ENCODE data around the gene MLXIP. TPM values are rescaled to one million over a fixed set of nuclear protein-coding genes. Genes with fewer than 3 reads are reported as not detected.

MLXIP gene
- total and polyA plus RNA-seq, 12 donors, result 11.5 to 37.9 (median 20.9) TPM

DNA sequence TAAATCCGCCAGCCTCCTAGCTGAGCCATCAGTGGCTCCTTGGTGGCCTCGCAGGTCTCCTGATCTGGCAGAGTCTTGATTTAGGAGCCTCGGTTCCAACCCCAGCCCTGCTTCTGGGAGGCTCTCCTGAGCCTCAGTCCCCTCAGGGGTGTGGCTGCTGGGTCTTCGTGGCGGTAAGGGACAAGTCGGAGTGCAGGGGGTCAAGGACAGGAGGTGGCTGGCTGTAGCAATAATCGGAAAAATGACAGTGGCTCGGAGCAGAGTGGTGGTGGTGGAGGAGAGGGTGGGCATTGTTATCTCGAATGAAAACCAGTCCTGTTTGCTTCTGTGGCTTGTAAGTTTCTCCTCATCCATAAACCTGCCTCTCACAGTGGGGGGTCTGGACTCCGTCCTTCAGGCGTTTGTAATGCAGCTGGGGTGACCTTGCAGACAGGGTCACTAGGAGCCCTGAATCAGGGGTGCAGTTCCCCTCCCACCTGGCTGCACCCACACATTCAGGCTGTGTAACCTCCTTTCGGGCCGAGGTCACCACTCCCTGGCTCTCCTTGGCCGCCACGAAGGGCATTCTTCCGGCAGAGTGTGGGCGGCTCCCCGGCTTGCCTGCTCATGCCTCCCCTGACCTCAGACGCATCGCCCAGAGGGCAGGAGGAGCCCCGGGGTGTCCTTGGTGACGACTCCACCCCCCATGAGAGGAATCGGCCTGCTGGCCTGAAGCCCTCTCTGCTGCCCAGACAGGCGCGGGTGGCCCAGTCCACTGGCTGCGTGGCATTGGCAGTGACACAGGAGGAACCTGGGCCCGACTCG is 48.7 kb upstream of the MLXIP start:
- 55 to 67% methylated on average over 28 of the region's 28 CpGs for WGBS, 2 donors
- DNase-seq (peak; percentile 44 to 59), ATAC-seq (peak; percentile 60 to 85 (median 67))
- Histone ChIP-seq H3K9me3 (no peaks in the 10 kb centered on the region), H3K27ac (peak overlapping the region; percentile 53 to 84 (median 76)), H3K36me3 (peaks cover 0 to 3% (median 0%) of the 10 kb centered on the region in 9 donors), H3K4me3 (no peak overlapping the region), H3K27me3 (no peaks in the 10 kb centered on the region), H3K4me1 (peaks cover 0 to 31% (median 20%) of the 10 kb centered on the region in 9 donors)
- intact Hi-C loops (cut with DNase I), result loop anchor here in 5 of 10 donors (5.0 to 10.0 kb wide), 6 partner anchors 65 to 1537 kb away; partner anchors contain the start of gene CFAP251 (in 2 of the 5)
- TF ChIP-seq, protein P1, sequence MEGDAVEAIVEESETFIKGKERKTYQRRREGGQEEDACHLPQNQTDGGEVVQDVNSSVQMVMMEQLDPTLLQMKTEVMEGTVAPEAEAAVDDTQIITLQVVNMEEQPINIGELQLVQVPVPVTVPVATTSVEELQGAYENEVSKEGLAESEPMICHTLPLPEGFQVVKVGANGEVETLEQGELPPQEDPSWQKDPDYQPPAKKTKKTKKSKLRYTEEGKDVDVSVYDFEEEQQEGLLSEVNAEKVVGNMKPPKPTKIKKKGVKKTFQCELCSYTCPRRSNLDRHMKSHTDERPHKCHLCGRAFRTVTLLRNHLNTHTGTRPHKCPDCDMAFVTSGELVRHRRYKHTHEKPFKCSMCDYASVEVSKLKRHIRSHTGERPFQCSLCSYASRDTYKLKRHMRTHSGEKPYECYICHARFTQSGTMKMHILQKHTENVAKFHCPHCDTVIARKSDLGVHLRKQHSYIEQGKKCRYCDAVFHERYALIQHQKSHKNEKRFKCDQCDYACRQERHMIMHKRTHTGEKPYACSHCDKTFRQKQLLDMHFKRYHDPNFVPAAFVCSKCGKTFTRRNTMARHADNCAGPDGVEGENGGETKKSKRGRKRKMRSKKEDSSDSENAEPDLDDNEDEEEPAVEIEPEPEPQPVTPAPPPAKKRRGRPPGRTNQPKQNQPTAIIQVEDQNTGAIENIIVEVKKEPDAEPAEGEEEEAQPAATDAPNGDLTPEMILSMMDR (IDR thresholded peaks at IDR 0.05), result no peak

DNA sequence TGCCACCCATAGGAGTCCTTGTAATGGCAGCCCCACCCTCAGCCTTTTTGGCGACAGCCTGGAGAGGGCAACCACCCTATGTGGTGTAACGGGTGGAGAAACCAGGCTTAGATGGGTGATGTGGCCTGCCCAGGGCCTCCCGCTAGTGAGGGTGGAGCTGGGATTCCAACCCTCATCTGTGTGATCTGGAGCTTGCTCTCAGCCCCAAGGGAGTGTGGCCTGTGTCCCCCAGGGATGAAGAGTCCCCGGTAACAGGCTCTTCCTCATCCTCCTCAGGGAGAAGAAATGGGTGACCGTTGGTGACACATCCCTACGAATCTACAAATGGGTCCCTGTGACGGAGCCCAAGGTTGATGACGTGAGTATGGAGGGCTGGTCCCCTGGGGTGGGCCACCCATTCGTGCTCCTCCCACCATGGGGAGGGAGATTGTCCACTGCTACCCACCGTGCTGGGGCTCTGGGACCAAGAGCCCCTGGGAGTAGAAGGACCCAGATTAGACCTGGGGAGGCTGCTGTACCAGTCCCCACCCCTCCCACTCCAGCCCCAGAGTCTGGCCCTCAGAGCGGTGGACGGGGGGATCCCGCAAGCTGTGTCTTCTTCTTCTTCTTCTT is 48.0 kb upstream of the MLXIP start:
- Histone ChIP-seq H3K27ac (peak overlapping the region; percentile 53 to 84 (median 76)), H3K4me3 (no peak overlapping the region), H3K27me3 (no peaks in the 10 kb centered on the region), H3K36me3 (peaks cover 0 to 9% (median 0%) of the 10 kb centered on the region in 9 donors), H3K4me1 (peaks cover 0 to 33% (median 20%) of the 10 kb centered on the region in 9 donors), H3K9me3 (no peaks in the 10 kb centered on the region)
- ATAC-seq, result peak in 3 of 8 donors; percentile 2 to 20 (median 14)
- DNase-seq, result no peak
- intact Hi-C loops (cut with DNase I), result loop anchor here in 2 of 10 donors (5.0 to 10.0 kb wide), 2 partner anchors 76 to 1537 kb away; no protein-coding TSS in a partner anchor
- 89 to 93% methylated on average over 13 of the region's 13 CpGs for WGBS, 2 donors
- TF ChIP-seq, protein P1 (IDR thresholded peaks at IDR 0.05), result no peak

DNA sequence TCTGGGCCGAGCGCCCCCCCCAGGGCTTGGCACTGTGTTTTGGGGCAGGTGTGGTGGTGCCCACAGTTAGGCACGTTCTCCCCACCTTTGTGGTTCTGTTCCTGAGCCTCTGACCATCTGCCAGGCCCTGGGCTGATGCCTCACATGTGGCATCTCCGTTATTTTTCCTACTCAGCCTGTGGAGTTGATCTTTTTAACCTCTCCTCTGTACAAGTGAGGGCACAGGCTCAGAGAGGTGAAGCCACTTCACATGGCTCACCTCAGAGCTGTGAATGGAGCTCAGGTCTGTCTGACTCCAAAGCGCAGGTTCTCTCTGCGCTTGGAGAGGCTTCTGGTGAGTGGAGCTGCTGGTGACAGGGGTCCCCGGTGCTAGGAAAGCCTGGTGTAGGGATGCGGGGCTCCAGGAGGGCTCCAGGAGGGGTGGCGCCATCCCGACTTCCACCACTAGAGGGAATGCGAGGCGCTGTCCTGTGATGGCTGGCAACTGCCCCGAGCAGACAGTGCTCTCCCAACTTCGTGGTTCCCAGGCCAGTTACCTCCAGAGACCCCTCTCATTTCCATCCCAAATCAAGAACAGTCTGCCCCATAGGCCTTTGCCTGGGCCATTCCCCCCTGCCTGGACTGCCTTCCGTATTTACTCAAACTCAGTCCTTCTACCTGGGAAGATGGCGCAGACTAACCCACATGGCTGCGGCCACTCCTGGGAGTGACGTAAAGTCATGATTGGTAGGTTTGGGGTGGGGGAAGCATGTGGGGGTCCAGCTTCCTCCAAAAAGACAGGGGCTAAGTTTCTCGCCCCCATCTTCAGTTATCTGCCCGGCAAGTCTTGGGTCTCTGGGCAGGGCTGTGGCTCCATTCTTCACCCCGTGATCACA is 47.0 kb upstream of the MLXIP start:
- no peaks in the 10 kb centered on the region for H3K27me3 ChIP-seq
- H3K4me3 ChIP-seq, result no peak overlapping the region
- intact Hi-C loops (cut with DNase I), result loop anchor here in 2 of 10 donors (5.0 to 10.0 kb wide), 2 partner anchors 77 to 1536 kb away; no protein-coding TSS in a partner anchor
- DNase-seq (peak in 1 of 2 donors; percentile 59), ATAC-seq (peak in 7 of 8 donors; percentile 16 to 41 (median 34))
- peaks cover 0 to 19% (median 9%) of the 10 kb centered on the region in 9 donors for H3K36me3 ChIP-seq
- 69 to 70% methylated on average over 21 of the region's 21 CpGs for WGBS, 2 donors
- TF ChIP-seq, protein P1 (IDR thresholded peaks at IDR 0.05), result peak; percentile 47 to 83 (median 66)
- H3K4me1 ChIP-seq, result peaks cover 0 to 33% (median 20%) of the 10 kb centered on the region in 9 donors
- H3K9me3 ChIP-seq, result no peaks in the 10 kb centered on the region
- H3K27ac ChIP-seq, result no peak overlapping the region

Measured in heart right ventricle (tissue), 16 donors.